CD4-positive, alpha-beta T cell treated with Interleukin-4 for 4 hours (primary cell): ENCODE measurements around the gene PRELID3B.
"Not testable (repeated sequence)": the region's sequence is repeated elsewhere in the genome, so short reads cannot be mapped to it uniquely, and the experiment has no call there.

Source experiments
- DNase-seq: peaks from one replicate; pipeline ENCODE4 v3.0.0-alpha.2; 2020

PRELID3B gene

DNA sequence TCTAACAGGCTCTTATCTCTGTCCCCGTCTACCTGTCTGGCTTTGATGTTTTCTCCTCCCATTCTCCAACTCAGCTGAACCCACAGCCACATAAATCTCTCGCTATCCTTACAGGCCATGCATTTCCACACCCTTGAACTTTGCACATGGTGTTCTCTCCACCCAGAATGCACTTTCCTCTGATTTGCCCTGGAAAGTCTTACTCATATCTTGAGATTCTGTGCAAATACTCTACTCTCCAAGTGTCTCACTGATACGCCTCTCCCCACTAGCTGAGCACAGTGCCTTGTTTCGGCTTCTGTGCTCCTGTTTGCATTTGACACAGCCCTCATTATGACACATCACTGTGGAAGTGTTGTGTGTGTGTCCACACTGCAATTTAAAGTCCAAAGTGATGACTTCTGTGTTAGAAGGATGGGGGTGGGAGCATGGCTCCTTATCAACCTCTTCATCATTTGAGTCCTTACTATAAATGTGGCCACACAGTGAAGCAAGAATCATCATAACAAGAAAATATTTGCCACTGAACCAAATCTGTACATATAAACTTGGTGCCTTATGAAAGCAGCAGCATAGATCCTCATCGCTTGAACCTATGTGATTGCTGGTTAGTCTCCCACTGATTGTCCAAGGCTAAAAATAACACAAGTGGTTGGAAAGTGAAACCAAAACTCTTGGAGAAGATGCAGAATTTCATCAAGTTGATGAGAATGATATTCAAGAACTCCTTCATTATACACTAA, 5.5 kb upstream of the PRELID3B start:
- DNase-seq, result no peak

DNA sequence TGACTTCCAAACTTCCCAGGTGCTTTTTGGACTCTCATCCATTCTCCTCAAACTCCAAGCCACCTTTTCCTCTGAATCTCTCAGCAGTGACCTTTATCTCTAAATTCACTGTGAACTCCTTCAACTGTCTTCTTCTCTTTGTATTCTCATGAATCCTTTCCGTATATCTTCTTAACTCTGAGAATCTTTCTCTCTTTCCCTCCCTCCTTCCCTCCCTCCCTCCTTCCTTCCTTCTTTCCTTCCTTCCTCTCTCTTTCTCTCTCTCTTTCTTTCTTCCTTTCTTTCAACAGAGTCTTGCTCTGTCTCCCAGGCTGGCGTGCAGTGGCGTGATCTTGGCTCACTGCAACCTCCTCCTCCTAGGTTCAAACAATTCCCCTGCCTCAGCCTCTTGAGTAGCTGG, 4.3 kb upstream of the PRELID3B start:
- DNase-seq, result no peak

- no peak for DNase-seq
Observed at GRCh38 chr20:59044796-59045195, 2.2 kb upstream of the PRELID3B start.

DNA sequence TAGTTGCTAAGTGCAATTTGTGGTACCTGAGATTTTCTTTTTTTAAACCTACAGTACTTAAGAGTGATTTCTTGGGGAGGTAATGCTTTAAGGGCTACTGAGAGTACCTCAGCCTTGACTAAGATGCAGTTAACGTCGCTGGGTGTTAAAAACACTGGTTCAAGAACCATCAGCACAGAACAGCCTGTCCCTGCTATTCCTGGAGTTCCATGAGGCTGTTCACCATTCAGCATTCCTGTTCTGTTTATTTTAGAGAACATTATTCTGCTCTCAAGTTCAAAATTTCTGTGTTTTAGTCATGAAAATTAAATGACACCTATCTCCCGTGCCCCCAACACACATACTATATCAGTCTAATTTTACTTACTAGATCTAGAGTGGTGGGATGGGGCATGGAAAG, 1.7 kb upstream of the PRELID3B start:
- DNase-seq, result no peak

- peak; percentile 23 for DNase-seq
Observed at GRCh38 chr20:59043698-59044097, 1.1 kb upstream of the PRELID3B start.

DNA sequence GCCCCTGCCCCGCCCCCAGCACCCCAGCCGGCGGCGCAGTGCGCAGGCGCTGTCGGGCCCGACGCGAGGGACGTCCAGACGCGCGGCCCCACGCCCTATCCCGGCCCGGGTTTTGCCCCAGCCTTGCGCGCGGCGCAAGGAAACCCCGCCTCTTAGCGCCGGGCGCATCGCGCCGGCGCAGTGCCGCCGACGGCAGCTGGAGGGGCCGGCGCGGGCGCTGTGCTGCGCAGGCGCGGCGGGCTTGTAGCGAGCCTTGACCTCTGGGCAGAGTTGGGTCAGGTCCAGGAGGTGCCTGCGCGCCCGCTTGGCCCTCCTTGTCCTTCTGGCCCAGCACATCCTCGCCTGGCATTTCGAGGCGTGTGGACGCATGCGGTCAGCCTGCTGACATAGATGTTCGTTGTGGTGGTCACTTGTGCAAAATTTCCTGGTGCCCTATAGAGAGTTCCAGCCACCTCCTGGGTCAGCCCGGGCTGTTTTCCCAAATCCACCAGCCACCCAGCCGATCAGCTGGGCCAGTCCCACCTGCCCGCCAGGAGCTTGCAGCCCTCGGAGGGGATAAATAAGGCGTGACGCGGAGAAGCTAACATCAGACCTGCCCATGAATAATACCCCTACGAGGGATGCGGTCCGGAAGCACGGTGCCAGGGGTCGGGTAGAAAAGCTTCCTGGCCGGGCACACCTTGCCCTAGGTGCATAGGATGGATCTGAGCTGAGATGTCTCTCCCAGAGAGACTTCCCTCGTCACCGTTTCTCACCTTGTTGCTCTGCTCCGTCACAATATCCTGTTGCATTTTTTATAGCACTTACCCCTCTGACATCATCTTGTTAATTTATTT, 428 bp upstream of the PRELID3B start:
- DNase-seq, result peak; percentile 93

GRCh38 chr20:59041487-59041886, 1.1 kb downstream of the PRELID3B start:
- DNase-seq, result not testable (repeated sequence)

GRCh38 chr20:59040667-59041066, 1.9 kb downstream of the PRELID3B start:
- DNase-seq, result no peak

DNA sequence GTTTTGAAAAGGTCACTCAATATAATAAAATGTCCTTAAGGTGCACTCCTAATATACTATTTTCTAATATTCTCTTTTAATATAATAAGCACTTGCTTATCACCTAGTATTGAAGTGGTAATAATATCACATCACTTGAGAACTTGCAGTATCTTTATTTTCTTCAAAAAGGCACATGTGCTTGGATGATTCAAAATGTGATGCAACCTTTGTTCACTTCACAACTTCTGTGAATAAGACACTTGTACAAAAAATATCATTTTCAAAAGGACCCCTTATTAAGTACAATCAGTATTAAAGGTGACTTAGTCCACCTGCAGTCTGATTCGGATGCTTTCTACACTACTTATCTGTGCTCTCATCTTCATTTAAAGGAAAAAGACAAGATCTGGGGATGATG, 3.4 kb downstream of the PRELID3B start:
- DNase-seq, result no peak

- DNase-seq, result no peak
Observed at GRCh38 chr20:59037386-59037785, 5.2 kb downstream of the PRELID3B start.

DNA sequence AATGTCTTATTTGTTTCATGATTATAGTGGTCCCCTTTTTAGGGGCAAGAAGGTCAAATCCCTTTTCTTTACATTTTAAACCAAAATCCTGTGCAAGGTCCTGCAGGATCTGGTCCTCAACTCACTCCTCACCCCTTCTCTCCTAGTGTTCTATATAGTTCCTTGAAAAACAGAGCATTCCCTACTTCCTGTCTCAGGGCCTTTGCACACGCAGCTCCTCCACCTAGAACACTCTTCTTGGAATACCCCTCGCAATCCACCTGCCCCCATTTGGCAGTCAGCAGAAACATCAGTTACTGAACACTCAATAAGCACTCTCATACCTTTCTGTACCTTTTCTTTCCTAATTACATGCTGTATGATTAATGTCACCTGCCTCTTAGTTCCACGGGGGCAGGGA, 7.2 kb downstream of the PRELID3B start:
- DNase-seq, result no peak

GRCh38 chr20:59033616-59034165, 8.9 kb downstream of the PRELID3B start:
- no peak for DNase-seq

- no peak for DNase-seq
Observed at GRCh38 chr20:59033093-59033492, 9.5 kb downstream of the PRELID3B start.

GRCh38 chr20:59032713-59033059, 9.9 kb downstream of the PRELID3B start:
- DNase-seq, result no peak

GRCh38 chr20:59032023-59032712, 10.4 kb downstream of the PRELID3B start, which contains the start of gene ATP5F1E:
TSS of gene ATP5F1E (minus strand) at chr20:59032335. CDS start at chr20:59032251, 84 bp downstream.
- DNase-seq, result peak; percentile 96

DNA sequence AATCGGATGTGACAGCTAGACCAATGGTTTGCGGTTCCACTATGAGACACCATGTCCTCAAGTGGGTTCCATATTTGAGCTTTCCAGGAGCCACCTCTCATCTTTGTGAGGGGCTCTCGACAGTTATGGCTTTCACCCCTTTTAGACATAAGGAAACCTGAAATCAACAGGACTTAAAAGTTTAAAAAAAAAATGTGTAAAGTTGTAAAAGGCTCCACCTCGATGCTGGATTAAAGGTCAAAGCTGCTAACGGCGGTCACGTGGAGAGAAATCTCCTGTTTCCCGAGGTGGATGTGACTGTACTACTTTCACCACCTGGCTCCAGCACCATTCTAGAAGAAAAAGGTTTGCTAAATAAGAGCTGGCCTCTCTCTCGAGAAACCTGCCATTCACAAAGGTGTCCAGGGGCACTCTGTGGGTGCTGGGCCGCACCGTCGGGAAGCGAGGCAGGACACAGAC, 11.0 kb downstream of the PRELID3B start:
- peak; percentile 57 for DNase-seq

- DNase-seq, result peak; percentile 13
Observed at GRCh38 chr20:59030911-59031563, 11.5 kb downstream of the PRELID3B start.

- DNase-seq, result no peak
Observed at GRCh38 chr20:59028812-59029211, 13.8 kb downstream of the PRELID3B start.

- no peak for DNase-seq
Observed at GRCh38 chr20:59027741-59028320, 14.8 kb downstream of the PRELID3B start.

GRCh38 chr20:59026904-59027740, 15.5 kb downstream of the PRELID3B start:
- DNase-seq, result no peak

DNA sequence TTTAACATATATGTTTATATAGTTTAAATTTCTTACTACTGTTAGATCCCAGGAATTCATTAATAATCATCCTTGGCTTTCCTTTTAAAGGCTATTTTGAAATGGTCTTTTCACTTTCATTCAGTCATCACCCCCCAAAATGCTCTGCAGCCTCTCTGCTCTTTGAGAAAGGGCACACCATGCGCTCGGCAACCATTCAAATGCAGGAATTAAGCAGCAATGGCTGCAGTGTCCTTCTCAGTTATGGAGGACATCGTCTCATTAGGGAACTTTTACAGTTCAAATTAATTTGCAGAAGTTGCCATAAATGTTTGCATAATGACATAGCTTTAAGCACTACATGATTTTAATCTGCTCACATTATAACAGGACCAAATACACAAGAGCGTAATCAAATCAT, 17.1 kb downstream of the PRELID3B start:
- no peak for DNase-seq
